ENCODE measurements around the gene THSD7B. TPM values are rescaled to one million over a fixed set of nuclear protein-coding genes. Genes with fewer than 3 reads are reported as not detected.

THSD7B gene
- total and polyA plus RNA-seq, 10 of the 15 experiments (the other 5 are each of a cell fraction or from before 2014, with no cell fraction given) = 0.03 to 0.56 (median 0.28) TPM

- no peak for ATAC-seq
- Histone ChIP-seq H3K4me3 (no peak overlapping the region), H3K27ac (ENCODE audit: control insufficient read depth, insufficient read depth) (no peak overlapping the region), H3K9ac (ENCODE audit: control insufficient read depth, insufficient read depth, low read length) (no peak overlapping the region), H3K4me1 (ENCODE audit: control insufficient read depth, insufficient read depth, low read length) (no peaks in the 10 kb centered on the region), H3K79me2 (ENCODE audit: control insufficient read depth, insufficient read depth, low read length) (no peaks in the 10 kb centered on the region), H3K27me3 (replicated peaks in 1 of 2; ENCODE audit: control insufficient read depth in 2 of 2, insufficient read depth in 2 of 2, low read length in 1 of 2) (no peaks in the 10 kb centered on the region), H3K36me3 (ENCODE audit: control insufficient read depth in 2 of 2, insufficient read depth in 2 of 2, low read length in 1 of 2) (no peaks in the 10 kb centered on the region), H4K20me1 (ENCODE audit: control insufficient read depth, insufficient read depth) (no peaks in the 10 kb centered on the region), H2AFZ (ENCODE audit: control insufficient read depth, low read depth, low read length) (no peak overlapping the region), H3K9me3 (replicated peaks; ENCODE audit: control insufficient read depth, insufficient read depth, low read length) (no peaks in the 10 kb centered on the region), H3K4me2 (ENCODE audit: control insufficient read depth, insufficient read depth) (no peak overlapping the region)
- BruUV-seq (replicated peaks) = no TSS peak
- CTCF ChIA-PET = interaction anchor here (0.9 to 4.0 kb wide), 5 partner anchors 10 to 822 kb away, joined by 3 to 26 read pairs (median 4); no protein-coding TSS in a partner anchor
- in situ Hi-C loops (cut with MboI) = loop anchor here (10.0 kb wide), 1 partner anchor 313 kb away; no protein-coding TSS in a partner anchor
- intact Hi-C loops (cut with micrococcal nuclease; ENCODE audit: unreplicated experiment) = no loop called here
- SMC1A ChIA-PET (ENCODE audit: uncharacterized antibody, unreplicated experiment) = interaction anchor here (0.8 kb wide), 1 partner anchor 350 kb away, joined by 3 read pairs; no protein-coding TSS in a partner anchor
- 7% methylated on average over 2 of the region's 2 CpGs for WGBS (ENCODE audit: insufficient coverage, insufficient replicate concordance, low lambda C conversion rate, missing lambda C conversion rate)
- POLR2A ChIA-PET = no interaction called here
- TF ChIP-seq SMC3 (IDR thresholded peaks at IDR 0.05; ENCODE audit: borderline replicate concordance, low read length) (no peak), USF2 (IDR thresholded peaks at IDR 0.05; ENCODE audit: borderline replicate concordance, low read depth, low read length) (no peak), CHD1 (IDR thresholded peaks at IDR 0.05; ENCODE audit: low read depth, low read length) (no peak), SREBF1 (IDR thresholded peaks at IDR 0.05; ENCODE audit: low read length) (no peak), ZBTB40 (IDR thresholded peaks at IDR 0.05; ENCODE audit: borderline replicate concordance) (no peak), NFYB (IDR thresholded peaks at IDR 0.05; ENCODE audit: insufficient read depth, low read depth, low read length) (no peak), RUNX3 (IDR thresholded peaks at IDR 0.05; ENCODE audit: low read length) (no peak), POU2F2 (IDR thresholded peaks at IDR 0.05; ENCODE audit: borderline replicate concordance, low read depth, low read length) (no peak), CEBPZ (IDR thresholded peaks at IDR 0.05; ENCODE audit: low read depth, low read length) (no peak)
- DNase-seq (ENCODE audit: low read depth, low spot score) = no peak
- no peak for FAIRE-seq
- RAD21 ChIA-PET (ENCODE audit: unreplicated experiment) = no interaction called here
Observed at GRCh38 chr2:136738044-136738443, 27.3 kb upstream of the THSD7B start.
